Dedifferentiated amniotic fluid mesenchymal stem cell (primary cell): ENCODE measurements around the gene N4BP2L2.
A peak's percentile ranks its signal among the peaks of the same experiment; 100 is the strongest.

Experiments used
- DNase-seq: peaks from one replicate; pipeline ENCODE4 v3.0.0-alpha.2; 2016; ENCODE audit errors: extremely low spot score

Gene N4BP2L2

GRCh38 chr13:32530841-32531253 lies 7.7 kb downstream of the N4BP2L2 start:
- peak; percentile 85 for DNase-seq

GRCh38 chr13:32528358-32528757 lies 10.2 kb downstream of the N4BP2L2 start:
- DNase-seq: no peak

GRCh38 chr13:32527151-32527550 lies 11.4 kb downstream of the N4BP2L2 start:
- no peak for DNase-seq

- DNase-seq: no peak
These were observed 12.8 kb downstream of the N4BP2L2 start for GRCh38 chr13:32525766-32526165.

GRCh38 chr13:32515246-32515645 lies 23.3 kb downstream of the N4BP2L2 start:
- DNase-seq: no peak

- DNase-seq: no peak
These were observed 27.1 kb downstream of the N4BP2L2 start for GRCh38 chr13:32511482-32511881.

- DNase-seq: no peak
These were observed 33.7 kb downstream of the N4BP2L2 start for GRCh38 chr13:32504876-32505275.

GRCh38 chr13:32504263-32504662 lies 34.3 kb downstream of the N4BP2L2 start:
- DNase-seq: no peak

GRCh38 chr13:32503727-32504126 lies 34.9 kb downstream of the N4BP2L2 start:
- DNase-seq: no peak

- no peak for DNase-seq
These were observed 37.5 kb downstream of the N4BP2L2 start for GRCh38 chr13:32501064-32501463.

- no peak for DNase-seq
These were observed 38.9 kb downstream of the N4BP2L2 start for GRCh38 chr13:32499538-32500210.

GRCh38 chr13:32497589-32497988 lies 41.0 kb downstream of the N4BP2L2 start:
- no peak for DNase-seq

- DNase-seq: no peak
These were observed 41.9 kb downstream of the N4BP2L2 start for GRCh38 chr13:32496599-32497160.

- no peak for DNase-seq
These were observed 42.8 kb downstream of the N4BP2L2 start for GRCh38 chr13:32495841-32496240.

GRCh38 chr13:32495429-32495828 lies 43.2 kb downstream of the N4BP2L2 start:
- no peak for DNase-seq

GRCh38 chr13:32491028-32491427 lies 47.6 kb downstream of the N4BP2L2 start:
- peak; percentile 63 for DNase-seq

- no peak for DNase-seq
These were observed 61.7 kb downstream of the N4BP2L2 start for GRCh38 chr13:32476892-32477291.

GRCh38 chr13:32476021-32476731 lies 62.4 kb downstream of the N4BP2L2 start:
- no peak for DNase-seq

- DNase-seq: no peak
These were observed 63.4 kb downstream of the N4BP2L2 start for GRCh38 chr13:32474999-32475792.

- no peak for DNase-seq
These were observed 64.9 kb downstream of the N4BP2L2 start for GRCh38 chr13:32473650-32474049.

GRCh38 chr13:32472194-32472621 lies 66.4 kb downstream of the N4BP2L2 start:
- peak; percentile 16 for DNase-seq
